T-helper 22 cell (primary cell): ENCODE results near the gene RPS17.
"Not testable (repeated sequence)": the region's sequence is repeated elsewhere in the genome, so short reads cannot be mapped to it uniquely, and the experiment has no call there.

Experiments used
- DNase-seq: peaks from one replicate; pipeline ENCODE4 v3.0.0-alpha.2; 2020; ENCODE audit warnings: low read depth

RPS17 gene

DNA sequence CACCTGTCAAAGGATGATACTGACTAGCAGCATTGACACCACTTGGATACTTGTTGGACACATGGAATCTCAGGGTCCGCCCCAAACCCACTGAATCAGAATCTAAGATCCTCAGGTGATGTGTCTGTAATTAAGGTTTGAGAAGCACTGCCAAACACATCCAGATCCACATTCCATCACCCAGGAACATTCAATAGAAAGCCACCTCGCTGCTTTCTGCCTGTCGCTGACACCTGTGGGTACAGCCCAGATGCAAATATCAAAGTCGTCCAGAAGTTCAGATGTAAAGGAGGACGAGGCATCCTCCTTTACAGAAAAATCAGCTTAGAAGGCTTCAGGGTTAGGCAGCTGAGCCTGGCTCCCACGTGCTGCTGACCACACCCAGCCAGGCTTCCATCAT, 5.2 kb upstream of the RPS17 start:
- no peak for DNase-seq

DNA sequence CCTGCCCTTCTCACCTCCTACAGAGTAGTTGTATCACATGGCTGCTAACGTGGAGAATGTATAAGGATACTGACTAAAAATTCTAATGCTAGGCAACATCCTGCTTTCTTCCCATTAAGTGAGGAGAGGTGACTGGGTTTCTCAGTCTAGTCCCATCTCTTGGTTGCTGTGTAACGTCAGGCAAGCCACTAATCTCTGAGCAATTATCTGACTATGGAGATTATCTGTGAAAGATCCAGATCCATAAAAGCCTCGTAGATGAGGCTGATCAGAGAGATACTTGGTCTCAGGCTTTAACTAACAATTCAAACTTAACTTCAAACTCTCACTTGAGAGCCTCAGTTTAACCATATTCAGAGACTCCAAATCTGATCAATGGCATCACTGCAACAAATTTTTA, 4.7 kb upstream of the RPS17 start:
- no peak for DNase-seq

DNA sequence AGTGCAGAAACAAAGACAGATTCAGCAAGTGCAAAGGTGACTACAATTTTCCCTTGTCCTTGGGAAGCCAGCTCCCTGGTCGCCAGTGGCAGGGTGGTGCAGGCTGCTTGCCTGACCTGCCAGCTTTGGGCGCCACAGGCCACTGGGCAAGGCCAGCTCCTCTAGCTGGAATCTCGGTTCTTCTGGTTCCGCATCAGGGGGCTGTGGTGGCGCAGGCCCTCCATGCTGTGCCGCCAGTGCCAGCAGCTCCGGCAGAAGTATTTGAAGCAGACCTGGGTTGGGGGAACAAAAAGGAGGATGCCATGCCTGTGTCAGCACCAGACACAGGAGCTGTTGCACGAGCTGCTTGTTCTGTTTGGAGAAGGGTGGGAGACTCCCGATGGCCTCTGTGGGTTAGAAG, 4.2 kb upstream of the RPS17 start:
- no peak for DNase-seq

DNA sequence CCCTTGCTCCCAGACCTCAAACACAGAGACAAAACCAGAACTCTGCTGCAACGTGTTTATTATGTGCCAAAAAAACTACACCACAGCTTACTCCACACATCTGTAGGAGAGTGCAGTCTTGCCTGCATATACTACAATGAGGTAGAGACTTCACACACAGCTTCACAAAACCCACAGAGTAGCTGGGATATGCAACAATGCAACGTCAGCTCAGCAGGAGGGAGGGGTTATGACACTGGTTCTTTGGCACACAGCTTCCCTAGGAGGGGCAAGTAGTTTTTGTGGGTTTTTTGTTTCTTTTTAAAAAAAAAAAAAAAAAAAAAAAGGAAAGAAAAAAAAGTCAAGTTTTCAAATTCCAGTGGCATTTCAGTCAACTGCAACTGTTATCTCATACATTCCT, 2.9 kb upstream of the RPS17 start:
- DNase-seq: no peak

DNA sequence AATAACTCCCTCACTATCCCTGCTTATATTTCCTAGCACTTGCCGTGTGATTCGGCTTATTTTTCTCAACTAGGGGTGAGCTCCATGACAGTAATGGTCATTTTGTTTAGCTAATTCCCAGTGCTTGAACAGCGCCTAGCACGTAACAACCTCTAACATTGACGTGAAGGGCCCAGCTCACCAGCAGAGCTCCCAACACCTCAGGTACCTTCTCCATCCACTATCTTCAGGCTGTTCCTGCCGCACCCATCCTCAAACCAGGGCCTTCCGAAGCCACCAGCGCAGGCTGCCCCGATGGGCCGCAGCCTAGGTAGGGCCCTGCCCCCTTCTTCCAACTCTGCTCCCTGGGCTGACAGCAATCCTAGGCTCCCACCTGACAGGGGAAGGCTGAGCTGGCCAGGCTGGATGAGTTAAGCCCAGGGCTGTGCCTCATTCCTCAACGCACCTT, 751 bp upstream of the RPS17 start:
- no peak for DNase-seq

DNA sequence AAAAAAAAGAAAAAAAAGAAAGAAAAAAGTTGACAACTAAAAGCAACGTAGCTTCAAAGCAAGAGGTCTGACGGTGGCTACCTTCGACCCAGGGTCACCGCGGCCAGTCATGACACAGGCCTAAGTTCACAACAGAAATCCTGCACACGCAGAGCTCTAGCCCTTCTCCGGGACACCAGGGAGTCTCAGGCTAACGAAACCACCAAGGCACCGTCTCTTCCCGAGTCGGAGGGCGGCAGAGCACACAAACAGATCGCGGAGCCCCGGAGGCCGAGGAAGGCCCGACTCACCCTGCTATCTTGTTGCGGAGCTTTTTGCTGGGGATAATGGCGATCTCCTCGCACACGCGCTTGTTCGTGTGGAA, 584 bp downstream of the RPS17 start:
- DNase-seq: no peak

DNA sequence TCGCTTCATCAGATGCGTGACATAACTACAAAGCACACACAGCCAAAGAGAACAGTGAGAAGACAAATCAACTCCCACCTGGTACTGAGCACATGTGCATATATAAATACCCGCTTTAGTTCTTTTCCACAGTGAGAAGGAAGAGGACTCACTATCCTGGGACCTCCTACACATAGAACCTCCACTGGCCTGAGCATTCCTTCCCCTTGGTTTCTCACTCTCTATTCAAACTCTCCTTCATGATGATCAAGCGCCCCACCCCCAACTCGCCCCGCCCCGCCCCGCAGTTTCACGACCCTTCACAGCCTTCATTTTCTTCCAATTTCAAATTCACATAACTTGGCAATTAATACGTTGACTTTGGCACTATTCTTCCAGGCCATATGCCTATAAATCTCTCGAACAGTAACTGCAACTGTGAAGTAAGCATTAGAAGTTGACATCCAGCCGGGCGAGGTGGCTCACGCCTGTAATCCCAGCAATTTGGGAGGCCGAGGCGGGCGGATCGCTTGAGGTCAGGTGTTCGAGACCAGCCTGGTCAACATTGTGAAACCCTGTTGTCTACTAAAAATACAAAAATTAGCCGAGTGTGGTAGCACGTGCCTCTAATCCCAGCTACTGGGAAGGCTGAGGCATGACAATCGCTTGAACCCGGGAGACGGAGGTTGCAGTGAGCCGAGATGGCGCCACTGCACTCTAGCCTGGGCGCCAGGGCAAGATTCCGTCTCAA, 1.1 kb downstream of the RPS17 start:
- no peak for DNase-seq

DNA sequence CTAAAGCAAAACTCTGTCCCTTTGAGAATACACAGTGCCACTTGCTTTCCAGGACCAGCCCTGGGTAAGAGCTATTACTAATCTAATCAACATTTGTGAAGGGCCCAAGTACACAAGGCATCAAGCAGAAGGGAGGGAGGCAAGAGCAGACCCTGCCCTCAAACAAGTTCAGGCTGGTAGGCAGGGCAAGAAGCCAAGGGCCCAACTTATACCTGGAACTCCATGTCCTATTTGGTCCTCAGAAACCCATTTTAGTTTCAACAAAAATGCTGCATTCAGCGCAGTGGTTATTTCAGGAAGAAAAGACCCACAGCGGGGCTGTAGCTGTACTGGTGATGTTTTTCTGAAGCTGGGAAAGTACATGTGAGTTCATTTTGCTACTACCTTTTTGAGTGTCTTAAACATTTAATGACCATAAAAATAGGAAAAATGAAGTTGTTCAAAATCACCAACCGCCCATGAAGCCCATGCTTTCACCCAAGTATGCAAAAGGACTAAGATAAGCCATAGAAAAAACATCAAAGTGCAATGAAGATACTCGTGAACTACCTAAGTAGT, 2.8 kb downstream of the RPS17 start:
- no peak for DNase-seq

DNA sequence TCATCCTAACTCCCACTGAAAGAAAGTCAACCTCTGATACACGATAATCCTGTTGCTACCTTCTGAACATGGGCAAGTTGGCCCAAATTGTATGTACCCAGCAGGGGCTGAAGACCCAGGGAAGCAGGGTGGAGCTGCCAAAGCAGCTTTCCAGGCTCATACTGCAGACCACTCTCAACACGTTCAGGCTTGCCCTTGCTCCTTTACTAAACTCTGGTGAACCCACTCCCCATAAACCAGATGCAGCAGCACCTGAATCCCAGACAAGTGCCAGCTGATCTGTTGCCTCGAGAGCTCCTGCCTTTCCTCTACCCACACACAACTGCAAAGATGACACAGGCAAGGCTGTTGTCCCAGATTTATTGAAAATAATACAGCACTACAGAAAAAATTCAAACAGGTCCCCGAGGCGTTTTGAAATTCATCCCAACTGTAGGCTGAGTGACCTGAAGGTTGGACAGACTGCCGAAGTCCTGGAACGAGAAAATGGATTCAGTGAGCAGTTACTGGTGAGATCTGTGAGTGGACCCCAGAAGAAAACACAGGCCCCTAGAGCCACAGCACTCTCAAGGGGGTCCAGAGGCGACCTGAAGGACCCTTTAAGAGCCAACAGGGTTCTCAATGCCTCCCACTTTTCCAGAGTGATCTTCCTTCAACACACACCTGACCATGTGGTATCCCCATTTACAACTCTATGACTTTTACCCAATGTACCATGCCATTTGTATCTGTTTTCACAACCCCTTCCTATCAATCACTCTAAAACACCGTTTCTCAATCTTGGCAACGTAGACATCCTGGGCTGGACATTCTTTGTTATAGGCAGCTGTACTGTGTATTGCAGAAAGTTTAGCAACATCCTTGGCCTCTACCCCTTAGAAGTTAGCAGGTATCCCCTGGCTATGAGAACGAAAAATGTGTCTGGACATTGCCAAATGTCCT, 3.6 kb downstream of the RPS17 start:
- DNase-seq: no peak

DNA sequence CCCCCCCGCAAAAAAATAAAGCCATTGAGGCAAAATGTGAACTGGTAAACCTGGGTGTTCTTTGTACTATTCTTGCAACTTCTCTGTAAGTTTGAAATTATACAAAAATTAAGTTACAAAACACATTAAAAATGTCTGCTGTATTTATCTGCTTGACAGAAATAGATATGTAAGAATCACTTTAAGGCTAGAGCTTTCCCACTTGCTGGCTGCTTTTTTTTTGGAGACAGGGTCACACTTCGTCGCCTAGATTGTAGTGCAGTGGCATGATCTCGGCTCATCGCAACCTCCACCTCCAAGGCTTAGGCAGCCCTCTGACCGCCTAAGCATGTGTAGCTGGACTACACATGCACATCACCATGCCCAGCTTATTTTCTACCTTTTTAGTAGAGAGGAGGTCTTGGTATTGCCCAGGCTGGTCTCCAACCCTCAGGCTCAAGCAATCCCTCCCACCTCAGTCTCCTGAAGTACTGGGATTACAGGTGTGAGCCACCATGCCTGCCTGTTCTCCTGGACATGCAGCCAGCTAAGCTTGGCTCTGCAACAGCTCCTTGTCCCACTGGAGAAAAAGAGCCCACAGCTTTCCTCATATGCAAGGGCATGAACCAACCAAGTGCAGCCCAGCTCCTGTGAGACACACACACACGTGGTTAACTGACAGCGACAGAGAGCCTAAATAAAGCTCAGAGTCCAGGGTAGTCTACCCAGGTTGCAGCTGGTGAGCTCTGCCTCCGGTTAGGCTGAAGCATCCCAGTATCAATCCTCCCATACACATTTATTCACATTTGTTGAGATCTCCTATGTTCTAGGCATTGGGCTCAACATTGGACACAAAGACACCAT, 4.5 kb downstream of the RPS17 start:
- DNase-seq: no peak

DNA sequence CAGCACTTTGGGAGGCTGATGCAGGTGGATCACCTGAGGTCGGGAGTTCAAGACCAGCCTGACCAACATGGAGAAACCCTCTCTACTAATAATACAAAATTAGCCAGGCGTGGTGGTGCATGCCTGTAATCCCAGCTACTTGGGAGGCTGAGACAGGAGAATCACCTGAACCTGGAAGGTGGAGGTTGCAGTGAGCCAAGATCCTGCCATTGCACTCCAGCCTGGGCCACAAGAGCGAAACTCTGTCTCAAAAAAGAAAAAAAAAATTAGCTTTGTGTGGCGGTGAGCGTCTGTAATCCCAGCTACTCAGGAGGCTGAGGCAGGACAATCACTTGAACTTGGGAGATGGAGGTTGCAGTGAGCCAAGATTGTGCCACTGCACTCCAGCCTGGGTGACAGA, 5.1 kb downstream of the RPS17 start:
- not testable (repeated sequence) for DNase-seq

DNA sequence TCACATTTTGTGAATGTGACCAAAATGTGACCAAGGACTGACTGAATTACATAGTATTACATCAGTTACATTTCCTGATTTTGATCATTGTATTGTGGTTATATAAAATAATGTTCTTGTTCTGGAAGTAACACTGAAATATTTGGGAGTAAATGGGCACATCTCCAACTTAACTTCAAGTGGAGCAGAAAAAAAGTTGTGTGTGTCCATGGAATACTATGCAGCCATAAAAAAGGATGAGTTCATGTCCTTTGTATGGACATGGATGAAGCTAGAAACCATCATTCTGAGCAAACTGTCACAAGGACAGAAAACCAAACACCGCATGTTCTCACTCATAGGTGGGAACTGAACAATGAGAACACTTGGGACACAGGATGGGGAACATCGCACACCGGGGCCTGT, 5.8 kb downstream of the RPS17 start:
- DNase-seq: not testable (repeated sequence)

DNA sequence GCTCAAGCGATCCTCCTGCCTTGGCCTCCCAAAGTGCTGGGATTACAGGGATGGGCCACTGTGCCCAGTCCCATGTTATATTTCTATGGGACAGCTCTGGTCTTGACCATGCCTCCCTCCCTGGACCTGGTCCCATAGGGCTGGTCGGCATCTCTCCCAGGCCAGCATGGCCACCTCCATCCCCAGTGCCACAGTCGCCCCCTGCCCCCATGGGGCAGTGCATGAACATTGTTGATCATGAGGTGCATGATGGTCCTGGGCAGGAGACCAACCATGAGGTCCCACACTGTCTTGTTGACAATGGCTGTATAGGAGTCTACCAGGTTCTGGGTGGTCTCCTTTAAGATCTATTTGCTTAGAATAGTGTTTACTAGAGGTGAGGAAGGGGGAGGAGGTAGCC, 6.5 kb downstream of the RPS17 start:
- no peak for DNase-seq

DNA sequence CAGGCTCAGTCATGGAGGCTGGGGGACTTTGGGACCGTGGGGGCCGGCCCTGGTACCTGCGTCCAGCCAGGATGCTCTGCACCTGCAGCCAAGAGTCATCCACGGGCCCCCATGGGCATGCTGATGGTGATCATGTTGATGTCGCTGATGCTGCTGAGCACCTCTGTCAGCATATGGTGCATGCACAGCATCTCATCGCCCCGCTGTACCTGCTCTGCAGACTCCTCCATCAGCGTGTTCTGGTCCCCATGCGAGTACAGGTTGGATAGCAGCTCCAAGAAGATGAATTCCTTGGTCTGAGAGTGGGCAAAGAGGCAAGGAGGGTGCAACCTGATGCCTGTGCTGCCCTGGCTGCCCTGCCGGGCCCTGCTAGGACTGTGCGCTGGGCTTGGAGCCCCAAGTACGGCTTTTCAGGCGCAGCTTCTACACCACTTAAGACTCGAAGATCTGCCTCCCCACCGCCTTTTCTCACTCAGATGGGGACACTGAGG, 7.2 kb downstream of the RPS17 start:
- DNase-seq: no peak

DNA sequence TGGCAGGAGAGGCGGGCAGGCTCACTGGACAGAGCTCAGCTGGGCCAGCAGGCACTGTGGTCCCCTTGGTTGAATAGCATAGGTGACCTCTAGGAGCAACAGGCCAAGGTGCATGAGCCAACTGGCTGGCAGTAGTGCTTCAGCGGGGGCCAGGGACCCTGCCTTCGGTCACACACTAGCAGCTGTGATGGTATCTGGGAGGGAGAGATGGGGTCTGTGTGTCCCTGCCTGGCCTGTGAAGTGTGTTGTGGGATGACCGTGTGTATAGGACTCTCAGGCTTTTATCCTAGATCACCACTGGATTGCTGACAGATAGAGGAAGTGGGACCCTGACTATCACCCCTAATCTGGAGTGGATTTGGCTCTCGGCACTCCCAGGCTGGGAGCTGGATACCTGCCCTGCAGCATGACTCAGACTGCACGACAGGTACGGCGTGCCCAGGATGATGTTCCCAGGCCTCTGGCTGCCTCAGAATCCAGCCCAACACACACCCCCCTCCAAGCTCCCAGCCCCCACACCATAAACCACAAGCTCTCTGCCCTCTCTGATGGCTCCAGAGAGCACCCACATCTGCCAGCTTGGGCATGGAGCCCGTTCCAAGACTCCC, 7.8 kb downstream of the RPS17 start:
- no peak for DNase-seq

DNA sequence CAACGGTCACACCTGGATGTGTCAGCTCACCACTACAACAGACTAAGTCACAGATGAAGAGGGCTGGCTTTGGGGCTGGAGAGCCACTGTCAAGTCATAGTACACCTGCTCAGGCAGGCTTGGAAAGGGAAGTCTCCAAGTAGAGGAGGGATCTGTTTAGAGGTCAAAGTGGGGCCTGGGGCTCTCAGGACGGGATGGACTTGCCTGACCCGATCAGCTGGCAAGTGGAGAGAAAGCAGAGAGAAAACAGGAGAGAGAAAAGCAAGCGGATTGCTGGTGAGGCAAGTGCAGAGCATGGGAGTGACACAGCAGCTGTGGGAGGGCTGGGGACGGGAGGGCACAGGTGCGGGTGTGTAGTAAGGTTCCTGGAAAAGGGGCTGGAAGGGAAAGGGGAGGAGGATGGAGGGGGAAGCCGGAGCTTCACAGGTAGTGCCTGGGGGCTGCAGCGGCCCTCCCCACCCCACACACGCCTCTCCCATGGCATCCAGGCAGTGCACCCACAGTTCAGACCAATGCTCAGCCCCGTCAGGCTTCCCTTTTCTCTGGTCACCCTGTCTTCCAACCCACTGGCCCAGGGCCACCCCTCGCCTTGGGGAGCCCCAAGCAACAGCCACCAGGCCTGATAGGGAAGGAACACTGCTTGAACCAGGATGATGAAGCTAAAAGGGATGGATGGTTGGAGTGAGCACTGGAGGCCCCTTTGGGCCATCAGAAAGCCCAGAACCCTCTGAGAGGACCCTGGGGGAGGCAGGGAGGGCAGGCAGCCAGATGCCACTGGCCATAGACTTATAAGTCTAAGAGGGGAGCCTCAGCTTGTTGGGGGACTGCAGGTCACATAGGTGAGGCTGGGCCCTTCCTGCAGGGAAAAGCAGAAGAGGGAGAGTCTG, 8.5 kb downstream of the RPS17 start:
- DNase-seq: no peak

DNA sequence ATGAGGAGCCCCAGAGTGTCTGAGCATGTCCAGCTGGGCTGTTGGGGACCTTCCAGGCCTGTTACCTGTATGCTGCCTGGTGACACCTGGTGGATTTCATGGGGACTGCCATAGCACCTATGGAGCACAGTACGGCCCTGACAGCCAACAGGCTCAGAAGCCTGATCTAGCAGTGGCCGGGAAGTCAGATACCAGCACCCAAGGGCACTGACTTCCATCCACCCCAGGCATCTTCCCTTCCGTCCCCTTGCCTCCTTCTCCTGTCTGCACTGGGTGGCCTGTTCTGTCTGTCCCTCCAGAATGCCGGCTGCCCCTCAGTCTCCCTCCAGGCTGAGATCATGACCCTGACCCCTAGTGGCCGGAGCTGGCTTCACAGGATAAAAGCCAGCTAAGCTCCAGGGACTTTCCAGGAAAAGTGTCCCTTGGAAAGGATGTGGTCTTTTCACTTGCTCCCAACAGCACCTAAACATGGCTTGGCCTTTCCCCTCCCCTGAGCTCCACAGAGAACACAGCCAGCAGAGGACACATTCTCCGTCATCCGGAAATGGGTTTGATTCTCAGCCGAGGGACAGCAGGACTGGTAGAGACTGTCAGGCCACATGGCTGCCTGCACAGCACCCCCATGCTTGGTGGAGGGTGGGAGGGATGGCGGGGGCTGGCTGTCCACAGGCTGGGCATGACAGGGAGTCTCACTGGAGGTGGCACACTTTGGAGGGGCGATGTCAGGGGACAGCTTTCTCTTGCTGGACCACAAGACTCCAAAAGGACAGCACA, 9.5 kb downstream of the RPS17 start:
- peak; percentile 40 for DNase-seq

DNA sequence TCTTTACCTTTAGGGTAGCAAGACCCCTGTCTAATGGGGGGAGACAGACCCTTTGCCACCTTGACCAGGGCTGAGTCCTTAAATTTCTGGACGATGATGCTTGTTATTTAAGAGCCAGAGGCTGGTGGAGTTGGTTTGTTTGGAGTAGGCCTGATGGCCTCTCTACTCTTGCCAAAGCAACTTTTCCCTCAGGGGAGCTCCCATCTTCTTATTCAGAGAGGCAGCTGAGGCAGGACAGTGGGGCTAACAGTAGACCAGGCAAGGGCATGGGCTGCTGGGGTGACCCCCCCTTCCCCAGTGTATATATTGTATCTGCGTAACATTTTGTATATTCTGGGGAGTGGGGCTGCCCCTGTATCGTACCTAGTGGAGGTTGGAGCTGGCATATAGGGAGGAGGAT, 10.3 kb downstream of the RPS17 start:
- no peak for DNase-seq

DNA sequence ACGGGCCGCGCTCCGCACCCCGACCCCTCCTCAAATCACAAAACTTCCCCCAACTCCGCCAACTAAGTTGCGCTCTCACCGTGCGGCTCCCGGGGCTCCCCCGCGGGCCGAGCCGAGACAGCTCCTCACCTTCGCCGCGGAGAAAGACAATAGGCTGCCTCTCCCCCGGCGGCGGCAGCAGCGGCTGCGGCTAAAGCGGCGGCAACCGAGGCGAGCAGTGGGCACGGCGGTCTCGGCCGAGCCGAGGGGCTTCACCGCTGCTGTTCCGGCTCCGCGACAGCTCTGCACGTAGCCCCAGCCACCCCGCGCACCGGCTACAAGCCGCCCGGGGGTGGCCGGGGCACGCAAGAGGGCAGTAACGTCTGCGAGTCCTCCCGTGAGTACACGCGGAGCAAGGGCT, 26.7 kb downstream of the RPS17 start:
- DNase-seq: not testable (repeated sequence)

DNA sequence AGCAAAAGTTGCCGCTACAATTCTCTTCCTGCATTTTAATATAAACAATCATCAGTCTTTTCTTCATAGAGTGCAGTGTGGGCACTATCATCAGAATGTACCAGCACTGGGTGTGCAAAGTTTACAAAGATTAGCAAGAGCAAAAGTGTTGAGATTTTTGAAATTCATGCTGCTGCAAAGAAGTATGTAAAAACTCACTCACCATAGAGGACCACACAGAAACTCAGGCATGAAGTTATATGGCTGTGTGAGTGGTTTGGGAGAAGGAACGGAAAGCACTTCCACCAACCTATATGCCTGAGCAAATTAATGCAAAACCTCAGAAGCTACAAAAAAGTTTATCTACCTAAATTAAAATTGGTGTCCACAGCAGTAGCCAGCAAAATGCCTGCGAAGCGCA, 32.6 kb downstream of the RPS17 start:
- DNase-seq: not testable (repeated sequence)
